ENCODE results near the gene PPP2R3A.

The PPP2R3A gene

DNA sequence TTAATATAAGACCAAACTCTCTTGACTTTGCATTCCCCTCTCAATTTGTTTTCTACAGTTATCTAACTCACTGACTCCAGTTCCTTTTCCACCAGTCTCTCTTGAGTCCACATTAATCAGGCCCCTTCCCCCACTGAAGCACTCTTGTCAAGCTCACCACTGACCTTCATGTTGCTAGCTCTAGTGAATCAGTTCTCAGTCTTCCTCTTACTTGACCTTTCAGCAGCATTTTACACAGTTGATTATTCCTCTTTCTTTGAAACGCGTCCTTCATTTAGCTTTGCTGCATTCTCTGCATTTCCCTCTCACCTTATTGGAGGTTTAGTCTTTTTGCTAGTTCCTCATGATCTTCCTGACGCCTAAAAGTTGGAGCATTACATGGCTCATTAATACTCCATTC is 8.3 kb downstream of the PPP2R3A start:
- DNase-seq (ENCODE audit: low spot score): no peak

DNA sequence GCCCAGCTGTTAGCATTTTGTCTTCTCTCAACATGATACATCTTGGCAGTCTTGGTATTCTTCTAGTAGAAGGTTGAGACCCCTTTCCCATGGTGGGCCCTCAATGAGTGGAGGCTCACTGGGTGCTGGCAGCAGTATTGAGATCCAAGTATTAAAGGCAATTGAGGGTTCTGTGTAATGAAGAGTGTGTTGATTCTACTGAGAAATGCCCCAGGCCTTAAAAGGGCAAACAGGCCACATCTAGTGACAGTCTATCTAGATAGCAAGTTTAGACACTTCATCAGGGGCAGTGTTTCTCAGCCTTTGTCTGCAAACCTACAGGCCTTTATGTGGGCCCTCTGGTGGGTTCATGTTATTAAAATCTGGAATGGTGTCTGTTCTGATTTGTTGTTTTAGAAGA is 9.5 kb downstream of the PPP2R3A start:
- DNase-seq (ENCODE audit: low spot score): no peak

DNA sequence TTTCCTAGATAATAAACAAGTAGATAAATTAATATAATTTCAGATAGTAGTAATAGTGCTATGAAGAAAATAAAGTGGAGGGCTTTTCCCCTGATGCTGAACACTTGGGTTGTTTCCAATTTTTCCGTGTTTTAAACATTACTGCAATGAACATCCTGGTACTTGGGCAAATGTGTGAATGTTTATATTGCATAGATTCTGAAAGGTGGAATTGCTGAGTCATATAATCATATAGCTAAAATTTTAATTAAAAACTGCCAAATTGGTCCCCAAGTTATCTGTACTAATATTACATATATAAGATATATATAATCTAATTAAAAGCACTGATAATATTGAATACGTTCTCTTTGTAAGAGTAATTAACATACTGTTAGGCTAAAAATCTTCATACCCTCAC is 10.0 kb downstream of the PPP2R3A start:
- no peak for DNase-seq (ENCODE audit: low spot score)

DNA sequence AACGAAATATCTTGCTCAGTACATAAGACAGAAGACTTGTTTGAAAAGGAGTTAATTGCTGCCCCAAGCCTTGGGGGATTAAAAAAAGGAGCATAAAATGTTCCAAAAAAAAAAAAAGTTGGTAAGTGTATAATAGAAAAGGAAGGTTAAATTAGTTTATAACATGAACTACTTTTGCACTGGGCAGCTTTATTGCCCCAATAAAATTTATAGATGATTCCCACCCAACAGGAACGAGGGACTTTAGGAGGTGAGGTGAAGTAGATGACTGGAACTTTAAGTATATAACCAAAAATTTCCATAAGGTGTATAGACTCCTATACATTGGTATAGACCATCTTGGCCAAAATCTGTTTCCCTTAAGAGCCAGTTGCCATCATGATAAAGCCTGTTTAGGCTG is 14.8 kb downstream of the PPP2R3A start:
- no peak for DNase-seq (ENCODE audit: low spot score)

DNA sequence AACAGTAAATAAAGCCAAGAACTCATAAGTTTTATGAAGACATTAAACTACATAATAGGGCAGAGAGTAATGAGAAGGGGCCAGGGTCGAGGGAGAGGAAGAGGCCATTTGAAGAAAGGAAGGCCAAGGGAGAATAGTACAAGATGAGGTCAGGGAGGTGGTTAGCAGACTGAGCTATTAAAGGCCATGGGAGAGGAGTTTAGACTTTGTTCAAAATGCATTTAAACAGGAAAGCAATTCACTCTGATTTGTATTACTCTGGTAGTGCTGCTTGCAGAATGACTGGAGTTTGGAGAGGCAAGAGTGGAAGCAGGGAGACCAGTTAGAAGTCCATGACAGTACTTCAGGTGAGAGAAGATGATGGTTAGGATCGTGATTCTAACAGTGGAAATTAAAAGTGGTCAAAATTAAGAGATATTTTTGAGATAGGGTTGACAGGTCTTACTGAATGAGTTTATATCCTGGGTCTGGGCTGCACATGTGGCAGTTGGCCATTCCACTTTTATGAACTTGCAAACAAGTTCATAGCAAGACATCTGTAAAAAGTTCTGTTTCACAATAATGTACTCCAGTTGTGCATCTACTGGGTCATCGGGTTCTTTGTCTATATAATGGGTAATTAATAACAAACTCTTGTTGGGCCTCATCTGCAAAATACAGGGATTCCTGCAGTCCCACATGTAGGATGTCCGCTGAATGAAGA is 16.3 kb downstream of the PPP2R3A start:
- no peak for DNase-seq (ENCODE audit: low spot score)

DNA sequence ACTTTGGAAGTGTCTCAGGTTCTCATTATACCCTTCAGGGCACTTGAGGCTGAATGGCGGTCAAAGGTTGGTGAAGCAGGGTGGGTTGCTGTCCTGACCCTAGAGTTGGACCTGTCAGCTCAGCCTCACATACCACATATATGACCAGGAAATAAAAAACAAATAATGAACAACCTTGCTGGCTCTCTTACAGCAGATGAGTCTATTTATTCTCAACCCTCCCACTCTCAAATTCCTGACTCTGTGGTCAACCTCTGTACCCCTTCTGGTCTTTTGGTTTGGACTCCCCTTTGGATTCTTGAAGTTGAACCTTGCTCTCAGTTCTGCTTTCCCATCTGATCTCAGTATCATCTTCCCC is 16.9 kb downstream of the PPP2R3A start:
- no peak for DNase-seq (ENCODE audit: low spot score)

DNA sequence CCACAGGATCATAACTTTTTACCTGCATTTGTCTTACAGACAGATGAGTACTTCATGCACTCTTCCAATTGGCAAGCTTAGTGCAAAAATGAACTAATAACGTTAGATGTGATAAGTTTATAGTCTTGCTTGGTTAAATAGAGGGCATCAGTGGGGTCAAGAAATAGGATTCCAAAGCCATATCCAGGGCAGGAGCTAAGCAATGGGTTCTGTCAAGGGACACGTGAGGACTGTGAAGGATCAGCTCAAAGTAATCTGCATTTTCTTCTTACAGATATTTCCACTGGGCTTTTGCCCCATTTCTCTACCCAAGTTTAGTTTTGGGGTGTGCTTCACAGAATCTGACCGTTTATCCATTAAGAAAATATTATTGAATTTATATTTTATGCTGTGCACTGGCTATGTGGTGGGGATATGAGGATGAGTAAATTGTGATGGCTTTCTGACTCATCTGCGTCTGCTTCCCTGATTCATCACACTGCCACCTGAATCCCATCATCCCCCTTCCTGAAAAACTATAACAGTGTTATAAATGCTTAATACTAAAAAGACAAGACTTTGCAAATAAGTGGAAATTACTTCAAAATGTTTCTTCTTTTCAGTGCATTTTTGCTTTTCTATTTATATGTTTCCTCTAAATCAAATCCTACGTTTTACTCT is 17.5 kb downstream of the PPP2R3A start:
- no peak for DNase-seq (ENCODE audit: low spot score)

DNA sequence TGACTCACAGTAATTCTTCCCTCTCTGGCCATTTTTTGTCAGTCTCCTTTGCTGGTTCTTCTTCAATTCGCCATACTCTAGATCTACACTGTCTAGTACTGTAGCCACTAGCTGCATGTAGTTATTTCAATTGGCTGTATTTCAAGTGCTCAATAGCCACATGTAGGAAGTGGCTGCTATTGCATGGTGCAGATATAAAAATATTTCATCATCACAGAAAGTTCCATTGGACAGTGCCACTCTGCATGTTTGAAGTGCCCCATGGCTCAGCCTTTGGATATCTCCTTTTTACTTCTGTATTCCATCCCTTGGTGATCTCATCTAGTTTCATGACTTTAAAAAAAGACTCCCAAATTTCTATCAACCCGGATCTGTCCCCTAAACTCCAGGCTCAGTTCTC is 22.1 kb downstream of the PPP2R3A start:
- no peak for DNase-seq (ENCODE audit: low spot score)

DNA sequence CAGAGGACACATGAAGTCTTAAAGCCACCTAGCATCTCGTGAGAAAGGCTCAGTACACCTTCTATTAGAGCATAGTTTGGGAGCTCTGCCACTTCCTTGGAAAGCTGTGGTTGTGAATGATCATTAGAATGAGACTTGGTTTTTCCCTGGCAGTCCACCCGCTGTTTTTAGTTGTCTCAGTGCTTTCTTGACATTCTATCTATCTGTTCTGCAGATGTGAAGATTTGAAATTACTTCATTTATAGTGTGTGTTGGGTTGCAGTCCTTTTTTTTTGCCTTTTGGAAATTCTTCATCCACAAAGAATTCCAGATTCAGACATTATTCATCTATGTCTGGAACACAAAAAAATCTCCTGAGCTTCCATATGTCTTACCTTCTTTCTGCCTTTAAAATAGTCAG is 23.7 kb downstream of the PPP2R3A start:
- DNase-seq (ENCODE audit: low spot score): no peak

DNA sequence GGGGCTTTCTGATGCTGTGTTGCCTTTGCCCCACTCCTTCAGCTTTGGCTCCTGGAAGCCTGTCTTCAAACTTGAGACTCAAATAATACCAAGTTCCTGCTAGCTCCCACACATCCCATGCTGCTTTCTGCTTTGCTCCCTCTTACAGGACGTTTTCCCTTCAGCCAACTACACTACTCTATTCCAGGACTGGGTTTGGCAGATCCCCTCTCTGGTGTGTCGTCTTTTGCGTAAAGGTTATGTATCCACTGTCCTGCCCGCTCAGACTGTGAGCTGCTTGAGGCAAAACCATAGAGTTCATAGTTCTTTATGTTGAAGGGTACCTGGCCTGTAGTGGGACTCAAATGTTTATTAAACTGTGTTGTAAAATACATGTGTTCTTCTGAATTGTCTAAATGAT is 25.4 kb downstream of the PPP2R3A start:
- DNase-seq (ENCODE audit: low spot score): no peak

DNA sequence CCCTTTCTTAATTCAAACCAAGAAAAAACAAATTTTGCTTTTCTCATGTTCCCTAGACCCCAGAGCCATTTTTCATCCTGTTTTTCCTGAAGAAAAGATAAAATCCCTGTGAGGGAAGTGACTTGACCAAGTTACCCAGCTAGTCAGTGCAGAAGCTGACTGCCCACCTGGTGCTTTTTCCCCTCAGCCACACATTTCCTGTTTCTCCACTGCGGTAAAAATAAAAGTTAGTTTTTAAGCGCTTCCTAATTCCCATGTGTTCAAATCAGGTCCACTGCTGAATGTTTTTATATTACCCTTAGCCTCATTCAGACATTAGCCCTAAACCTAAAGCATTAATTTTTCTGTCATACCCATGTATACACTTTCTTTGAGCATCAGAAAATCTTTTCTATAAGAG is 26.1 kb downstream of the PPP2R3A start:
- no peak for DNase-seq (ENCODE audit: low spot score)

DNA sequence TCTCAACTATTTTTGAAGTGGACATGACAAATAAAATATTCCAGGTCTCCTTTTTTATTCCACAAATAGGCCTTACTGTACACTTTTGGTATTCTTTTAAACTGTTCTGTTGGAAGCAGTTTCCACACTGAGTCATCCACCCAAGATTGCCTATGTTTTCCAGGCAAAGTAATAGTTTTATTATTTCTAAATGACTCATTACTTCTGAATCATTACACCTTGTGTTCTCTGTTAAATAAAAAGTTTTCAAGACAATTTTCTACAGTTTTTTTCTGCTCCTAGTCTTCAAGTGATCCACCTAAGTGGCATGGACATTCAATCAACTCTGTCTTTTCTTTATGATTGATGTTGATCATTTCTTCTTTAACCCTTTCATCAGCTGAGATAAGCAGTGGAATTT is 26.5 kb downstream of the PPP2R3A start:
- no peak for DNase-seq (ENCODE audit: low spot score)

DNA sequence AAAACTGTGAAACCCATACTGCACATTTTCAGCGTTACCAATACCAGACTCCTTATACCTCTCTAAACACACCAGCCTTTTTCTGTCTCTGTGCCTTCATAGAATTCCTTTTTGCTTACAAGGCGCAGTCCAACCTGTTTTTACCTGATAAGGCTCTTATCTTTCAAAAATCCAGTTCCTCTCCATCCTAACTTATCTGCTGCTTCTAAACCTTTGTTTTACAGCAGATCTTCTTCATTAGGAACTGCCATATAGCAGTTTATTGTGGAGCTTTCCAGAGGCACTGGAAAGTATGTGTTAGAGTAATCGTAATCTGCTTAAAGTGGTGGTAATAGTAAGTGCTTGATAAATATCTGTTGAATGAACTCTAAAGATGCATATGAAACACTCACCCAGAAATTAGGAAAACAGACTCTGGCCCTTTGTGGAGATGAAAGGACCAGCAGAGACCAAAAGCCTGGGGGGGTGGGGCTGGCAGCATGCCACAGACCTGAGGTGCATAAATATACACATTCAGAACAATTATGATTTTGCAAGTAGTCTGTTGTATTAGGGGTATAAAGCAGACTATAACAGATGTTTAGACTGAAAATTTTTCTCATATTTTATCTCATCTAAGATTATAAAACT is 29.3 kb downstream of the PPP2R3A start:
- DNase-seq (ENCODE audit: low spot score): no peak

DNA sequence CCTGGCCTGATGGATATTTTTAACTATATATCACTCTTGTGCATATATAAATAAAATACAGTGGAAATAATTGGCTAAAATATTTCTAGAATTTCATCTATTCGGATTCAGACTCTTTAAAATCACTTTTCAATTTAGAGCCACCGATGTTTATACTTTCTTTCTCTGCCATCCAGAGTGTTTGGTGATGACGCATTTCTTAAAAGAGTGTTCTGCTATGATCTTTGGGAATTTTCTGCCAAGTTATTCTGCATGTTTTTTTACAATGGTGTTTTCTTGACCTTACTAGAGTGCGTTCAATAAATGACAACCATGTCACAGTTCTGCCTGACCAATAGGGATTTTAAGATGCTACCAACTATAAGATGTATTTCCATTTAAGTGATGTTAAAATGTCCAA is 30.2 kb downstream of the PPP2R3A start:
- no peak for DNase-seq (ENCODE audit: low spot score)

DNA sequence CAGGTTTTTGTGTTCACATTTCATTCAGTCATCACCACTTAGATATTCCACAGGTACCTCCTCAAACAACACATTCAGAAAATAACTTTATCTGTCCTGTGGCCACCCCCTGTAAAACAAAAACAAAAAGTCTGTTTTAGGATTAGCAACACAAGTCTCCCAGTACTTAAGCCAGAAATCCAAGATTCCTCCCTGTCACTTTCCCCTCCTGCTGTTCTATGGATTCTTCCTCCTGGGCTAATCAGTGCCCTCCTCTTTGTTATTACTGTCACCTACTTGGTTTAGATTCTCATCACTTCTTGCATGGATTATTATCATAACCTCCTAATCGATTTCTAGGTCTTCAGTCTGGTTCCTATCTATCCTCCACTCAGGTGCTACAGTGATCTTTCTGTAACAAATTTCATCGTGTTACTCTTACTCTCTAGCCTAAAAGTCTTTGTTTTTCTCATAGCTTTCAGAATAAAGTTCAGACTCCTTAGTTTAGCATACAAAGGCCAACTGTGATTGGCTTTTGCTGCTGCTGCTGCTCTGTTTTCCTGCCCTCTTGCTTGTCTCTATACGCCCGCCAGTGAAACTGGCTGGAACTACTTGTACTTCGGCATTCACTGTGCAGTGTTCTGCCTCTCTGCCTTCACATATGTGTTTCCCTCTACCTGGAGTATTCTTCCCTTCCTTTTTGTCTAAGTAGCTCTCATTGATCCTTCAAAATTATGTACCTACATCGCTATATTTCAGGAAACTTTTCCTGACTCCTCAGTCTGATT is 32.2 kb downstream of the PPP2R3A start:
- no peak for DNase-seq (ENCODE audit: low spot score)

DNA sequence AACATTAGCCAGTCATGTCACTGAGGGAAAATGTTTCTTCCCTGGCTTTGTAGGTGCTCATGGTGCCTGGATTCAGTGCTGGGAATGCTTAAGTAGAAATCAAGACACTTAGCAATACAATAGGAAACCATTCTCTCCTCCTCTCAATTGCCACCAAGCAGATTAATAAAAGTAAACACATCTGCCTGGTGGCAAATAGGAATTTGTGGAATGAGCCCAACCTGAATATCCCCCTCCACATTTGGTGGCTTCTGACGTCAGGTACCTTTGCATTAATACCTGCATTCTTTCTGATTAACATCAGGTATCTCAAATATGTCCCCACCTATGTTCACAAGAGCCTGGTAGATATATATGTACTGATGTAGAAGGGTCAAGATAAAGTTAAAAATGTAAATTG is 42.7 kb downstream of the PPP2R3A start:
- no peak for DNase-seq (ENCODE audit: low spot score)

DNA sequence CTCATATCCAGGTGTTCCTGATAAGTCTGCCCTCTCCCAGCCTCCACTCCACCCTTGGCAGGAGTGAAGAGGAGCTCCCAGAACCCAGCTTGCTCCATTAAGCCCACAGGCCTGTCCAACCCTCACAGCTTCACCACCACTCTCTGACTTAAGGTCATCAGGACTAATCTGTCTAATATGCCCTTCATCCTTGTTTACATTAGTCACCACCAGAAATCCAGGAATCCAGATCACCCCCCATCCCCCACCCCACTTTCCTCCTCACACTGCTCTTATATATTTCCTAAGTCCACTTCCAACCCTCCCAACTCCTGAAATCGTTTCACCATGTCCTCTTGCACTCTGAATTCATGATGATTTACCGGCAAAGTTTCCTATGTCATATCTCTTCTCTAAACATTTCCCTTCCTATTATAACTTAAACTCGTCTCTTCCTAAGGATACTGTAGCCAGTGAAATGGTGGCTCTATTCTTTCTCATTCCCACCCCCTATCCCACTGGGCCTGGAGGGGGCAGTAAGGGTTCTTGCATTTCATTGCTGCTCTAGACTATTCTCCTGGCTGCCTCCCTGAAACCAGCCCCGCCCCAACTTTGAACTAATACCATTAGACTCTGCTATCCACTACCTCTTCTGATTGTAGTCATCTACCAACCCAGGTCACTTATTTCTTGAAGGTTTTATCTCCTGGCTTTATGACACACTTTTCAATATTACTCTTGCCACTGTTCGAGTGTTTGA is 43.4 kb downstream of the PPP2R3A start:
- DNase-seq (ENCODE audit: low spot score): no peak

DNA sequence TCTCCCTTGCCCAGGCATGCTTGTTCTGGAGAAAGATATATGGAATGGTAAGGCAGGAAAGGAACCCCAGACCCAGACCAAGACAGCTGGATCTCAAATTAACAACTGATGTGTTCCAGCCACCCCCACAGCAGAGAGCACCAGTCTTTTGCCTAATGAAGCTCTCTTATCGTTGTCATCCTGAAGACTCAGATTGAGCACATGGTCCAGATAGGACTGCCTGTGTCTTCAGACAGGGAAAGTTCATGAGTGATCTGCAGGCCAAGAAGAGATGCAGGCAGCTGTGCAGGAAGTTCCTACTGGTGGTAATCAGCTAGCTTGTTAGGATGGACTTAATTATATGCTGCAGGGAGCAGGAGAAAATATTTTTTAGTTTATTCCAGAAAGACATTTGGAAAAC is 53.3 kb downstream of the PPP2R3A start:
- no peak for DNase-seq (ENCODE audit: low spot score)

DNA sequence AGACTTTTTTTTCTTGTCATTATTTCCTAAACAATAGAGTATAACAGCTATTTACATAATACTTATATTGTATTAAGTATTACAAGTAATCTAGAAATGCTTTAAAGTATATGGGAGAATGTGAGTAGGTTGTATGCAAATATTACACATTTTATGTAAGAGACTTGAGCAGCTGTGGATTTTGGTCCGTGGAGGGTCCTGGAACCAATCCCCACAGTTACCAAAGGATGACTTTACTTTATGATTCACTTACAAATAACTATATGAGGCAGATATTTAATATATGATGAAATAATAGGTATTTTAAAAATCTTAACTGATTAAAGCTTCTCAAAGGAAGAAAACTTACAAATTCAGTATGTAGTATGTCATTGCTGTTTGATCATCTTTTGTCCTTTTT is 56.3 kb downstream of the PPP2R3A start:
- no peak for DNase-seq (ENCODE audit: low spot score)

DNA sequence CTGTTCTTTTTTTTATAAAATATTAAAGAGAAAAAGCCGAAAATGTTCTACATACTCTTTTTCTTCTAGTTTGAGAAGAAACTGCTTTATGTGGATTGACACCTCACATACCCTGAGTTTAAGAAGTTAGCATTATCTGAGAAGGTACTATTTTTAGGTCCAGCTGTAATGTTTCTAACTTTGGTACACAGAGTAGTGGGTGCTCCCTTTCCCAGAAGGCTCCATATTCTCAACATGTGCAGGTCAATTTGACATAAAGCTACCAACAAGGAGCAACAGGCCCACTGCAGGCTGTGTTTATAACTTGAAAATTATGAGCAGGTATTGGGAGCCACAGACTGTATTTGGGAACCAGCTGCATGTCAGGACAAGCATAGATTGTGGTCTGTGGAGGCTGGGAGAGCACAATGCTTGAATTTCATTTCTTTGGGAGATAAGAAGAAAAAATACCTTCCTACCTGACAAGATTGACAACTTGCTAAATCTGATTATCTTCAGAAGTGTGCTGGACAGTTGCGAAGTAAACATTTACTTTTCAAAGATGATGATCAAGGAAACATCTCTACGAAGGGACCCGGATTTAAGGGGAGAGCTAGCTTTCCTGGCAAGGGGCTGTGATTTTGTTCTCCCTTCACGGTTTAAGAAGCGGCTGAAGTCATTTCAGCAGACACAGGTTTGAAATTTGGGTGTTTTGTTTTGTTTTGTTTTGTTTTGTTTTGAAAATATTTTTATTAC is 57.2 kb downstream of the PPP2R3A start:
- DNase-seq (ENCODE audit: low spot score): no peak

DNA sequence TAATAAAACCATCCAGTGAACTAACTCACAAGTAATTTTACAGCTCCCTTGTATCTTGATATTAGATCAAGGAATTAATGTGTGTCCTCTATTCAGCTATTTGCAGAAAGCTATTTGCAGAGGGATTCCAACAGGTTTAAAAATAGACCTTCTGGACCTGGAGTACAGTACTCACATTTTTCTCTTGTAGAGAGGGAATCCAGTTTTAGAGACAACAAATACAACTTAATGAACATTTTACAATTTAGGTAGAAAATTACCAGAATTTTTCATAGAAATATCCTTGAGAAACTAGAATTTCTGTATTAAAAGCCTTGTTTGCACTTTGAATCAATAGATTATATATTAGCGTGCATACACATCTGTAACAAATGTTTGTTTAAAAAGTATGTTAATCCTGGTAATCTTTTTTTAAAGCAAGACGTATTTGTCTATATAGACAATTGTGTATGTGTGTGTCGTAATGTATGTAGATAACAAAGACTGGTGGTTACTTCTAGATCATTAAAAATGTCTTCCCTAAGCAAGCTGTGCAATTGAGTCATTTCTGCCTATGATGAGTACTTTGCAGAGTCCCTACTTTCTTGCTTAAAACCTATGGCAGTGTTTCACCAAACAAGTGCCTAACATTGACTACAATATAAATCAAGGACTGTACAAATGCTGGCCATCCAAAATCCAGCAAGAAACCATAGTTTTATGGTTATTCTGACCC is 57.9 kb downstream of the PPP2R3A start:
- DNase-seq (ENCODE audit: low spot score): no peak
